PC-9 (cell line): ENCODE data around the gene C1QTNF1. TPM values are rescaled to one million over a fixed set of nuclear protein-coding genes. Genes with fewer than 3 reads are reported as not detected.

Source experiments
- BruUV-seq: library from RNA; stranded (reverse); fragments of 400-500 nt; replicated peaks from 2 replicates; lab custom pipeline; 2021; lab: Mats Ljungman, UMichigan
- CTCF ChIA-PET: fragments of 300-600 bp; sonication (Branson Sonifier 250); formaldehyde crosslinking; loops from one replicate; lab custom pipeline; 2022; ENCODE audit warnings: antibody characterized with exemption; lab: Charles Lee
- POLR2A ChIA-PET: fragments of 300-600 bp; sonication (Branson Sonifier 250); formaldehyde crosslinking; loops from one replicate; lab custom pipeline; 2022; ENCODE audit warnings: antibody characterized with exemption; ENCODE audit not compliant: unreplicated experiment; lab: Charles Lee
- DNase-seq, 2 experiments: peaks; one replicate each; pipeline versions ENCODE4 v3.0.0 to v3.0.0-alpha.2; 2015 to 2022; ENCODE audit warnings: mixed read lengths in 1 of 2
- H2AFZ ChIP-seq: fragments of 200-600 bp; sonication (generic); 2 replicates; pipeline ENCODE4 v1.8.1; 2017; ENCODE audit warnings: antibody characterized with exemption
- H3F3A ChIP-seq: fragments of 200-600 bp; sonication (generic); 2 replicates; pipeline ENCODE4 v1.8.1; 2017; ENCODE audit warnings: antibody characterized with exemption, mild to moderate bottlenecking, low read depth; ENCODE audit not compliant: insufficient read depth
- H3K27ac ChIP-seq: fragments of 200-600 bp; sonication (generic); 2 replicates; pipeline ENCODE4 v1.6.1; 2016; ENCODE audit warnings: mixed run types
- H3K27me3 ChIP-seq: fragments of 200-600 bp; sonication (generic); 2 replicates; pipeline ENCODE4 v1.6.1; 2016; ENCODE audit warnings: low read depth, mixed run types; ENCODE audit not compliant: insufficient read depth
- H3K36me3 ChIP-seq: fragments of 200-600 bp; sonication (generic); 2 replicates; pipeline ENCODE4 v1.6.1; 2016; ENCODE audit warnings: low read depth, mixed run types
- H3K4me1 ChIP-seq: fragments of 200-600 bp; sonication (generic); replicated peaks from 2 replicates; pipeline ENCODE4 v1.6.1; 2016; ENCODE audit warnings: mixed run types; ENCODE audit not compliant: insufficient read depth
- H3K4me2 ChIP-seq: fragments of 200-600 bp; sonication (generic); 2 replicates; pipeline ENCODE4 v1.6.1; 2017; ENCODE audit warnings: mixed run types
- H3K4me3 ChIP-seq: fragments of 200-600 bp; sonication (generic); 2 replicates; pipeline ENCODE4 v1.6.1; 2016; ENCODE audit warnings: mixed run types
- H3K79me2 ChIP-seq: fragments of 200-600 bp; sonication (generic); 2 replicates; pipeline ENCODE4 v1.6.1; 2017; ENCODE audit warnings: low read depth, mixed run types
- H3K9me2 ChIP-seq: fragments of 200-600 bp; sonication (generic); 2 replicates; pipeline ENCODE4 v1.8.1; 2017; ENCODE audit warnings: mild to moderate bottlenecking; ENCODE audit not compliant: insufficient read depth
- H3K9me3 ChIP-seq: fragments of 200-600 bp; sonication (generic); 2 replicates; pipeline ENCODE4 v1.8.1; 2016; ENCODE audit warnings: low read depth; ENCODE audit not compliant: insufficient read depth
- H4K20me1 ChIP-seq: fragments of 200-600 bp; sonication (generic); 2 replicates; pipeline ENCODE4 v1.8.1; 2017; ENCODE audit not compliant: insufficient read depth
- EZH2 ChIP-seq: fragments of 200-600 bp; sonication (generic); IDR thresholded peaks from 2 replicates; pipeline ENCODE4 v1.8.0; 2017; ENCODE audit warnings: antibody characterized with exemption, low read depth
- intact Hi-C: fragments of 100-400 bp; cut with micrococcal nuclease; formaldehyde crosslinking; loops from one replicate; pipeline ENCODE4 v1.10.0; 2022; ENCODE audit not compliant: unreplicated experiment
- total RNA-seq: library from RNA; stranded (reverse); gene quantifications from 2 replicates; pipeline ENCODE4 v1.2.3, GENCODE V29; 2021
- TF ChIP-seq, protein P1 (sequence below): fragments of 200-600 bp; sonication (generic); conservative IDR thresholded peaks from 2 replicates; pipeline ENCODE4 v1.6.1; 2017; ENCODE audit warnings: mixed run types, antibody characterized with exemption, mild to moderate bottlenecking, moderate library complexity

The C1QTNF1 gene
- total RNA-seq, 1 experiment from 2014 or later: 3.4 TPM

- Histone ChIP-seq H3F3A (peaks cover 8% of the 10 kb centered on the region; the same call in 1 of the 2 replicates), H4K20me1 (no peaks in the 10 kb centered on the region), H3K4me2 (no peak overlapping the region), H3K36me3 (no peaks in the 10 kb centered on the region), H3K9me3 (no peaks in the 10 kb centered on the region), H3K79me2 (no peaks in the 10 kb centered on the region), H3K4me3 (no peak overlapping the region), H3K27me3 (no peaks in the 10 kb centered on the region), H2AFZ (no peak overlapping the region), H3K27ac (no peak overlapping the region), H3K4me1 (peaks cover 25% of the 10 kb centered on the region), H3K9me2 (no peaks in the 10 kb centered on the region)
- DNase-seq: no peak
- POLR2A ChIA-PET: no interaction called here
- BruUV-seq: no TSS peak
- CTCF ChIA-PET: no interaction called here
- TF ChIP-seq, protein P1, sequence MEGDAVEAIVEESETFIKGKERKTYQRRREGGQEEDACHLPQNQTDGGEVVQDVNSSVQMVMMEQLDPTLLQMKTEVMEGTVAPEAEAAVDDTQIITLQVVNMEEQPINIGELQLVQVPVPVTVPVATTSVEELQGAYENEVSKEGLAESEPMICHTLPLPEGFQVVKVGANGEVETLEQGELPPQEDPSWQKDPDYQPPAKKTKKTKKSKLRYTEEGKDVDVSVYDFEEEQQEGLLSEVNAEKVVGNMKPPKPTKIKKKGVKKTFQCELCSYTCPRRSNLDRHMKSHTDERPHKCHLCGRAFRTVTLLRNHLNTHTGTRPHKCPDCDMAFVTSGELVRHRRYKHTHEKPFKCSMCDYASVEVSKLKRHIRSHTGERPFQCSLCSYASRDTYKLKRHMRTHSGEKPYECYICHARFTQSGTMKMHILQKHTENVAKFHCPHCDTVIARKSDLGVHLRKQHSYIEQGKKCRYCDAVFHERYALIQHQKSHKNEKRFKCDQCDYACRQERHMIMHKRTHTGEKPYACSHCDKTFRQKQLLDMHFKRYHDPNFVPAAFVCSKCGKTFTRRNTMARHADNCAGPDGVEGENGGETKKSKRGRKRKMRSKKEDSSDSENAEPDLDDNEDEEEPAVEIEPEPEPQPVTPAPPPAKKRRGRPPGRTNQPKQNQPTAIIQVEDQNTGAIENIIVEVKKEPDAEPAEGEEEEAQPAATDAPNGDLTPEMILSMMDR: no peak
- no peak for TF ChIP-seq EZH2
- intact Hi-C loops: no loop called here
Measured at GRCh38 chr17:79031996-79032875, 8.3 kb downstream of the C1QTNF1 start.

DNA sequence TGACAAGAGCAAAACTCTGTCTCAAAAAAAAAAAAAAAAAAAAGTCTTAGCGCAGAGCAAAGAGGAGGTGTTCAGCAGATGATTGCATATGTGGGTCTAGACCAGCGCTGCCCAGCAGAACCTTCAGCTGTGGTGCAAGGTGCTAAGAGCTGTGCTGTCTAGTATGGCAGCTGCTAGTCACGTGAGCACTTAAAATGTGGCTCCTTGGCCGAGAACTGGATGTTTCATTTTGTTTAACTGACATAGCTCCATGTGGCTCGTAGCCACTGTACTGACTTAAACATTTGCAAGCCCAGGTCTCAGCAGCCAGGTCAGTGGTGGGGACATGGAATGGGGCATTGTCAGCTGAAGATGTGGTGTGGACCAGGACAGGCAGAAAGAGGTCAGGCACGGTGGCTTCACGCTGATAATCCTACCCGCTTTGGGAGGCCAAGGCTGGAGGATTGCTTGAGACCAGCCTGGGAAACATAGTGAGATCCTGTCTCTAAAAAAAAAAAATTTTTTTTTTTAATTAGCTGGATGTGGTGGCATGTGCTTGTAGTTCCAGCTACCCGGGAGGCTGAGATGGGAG, 9.2 kb downstream of the C1QTNF1 start:
- Histone ChIP-seq H3K27me3 (no peaks in the 10 kb centered on the region), H3K4me2 (no peak overlapping the region), H3K27ac (no peak overlapping the region), H3K9me3 (no peaks in the 10 kb centered on the region), H3K36me3 (no peaks in the 10 kb centered on the region), H3F3A (peaks cover 9% of the 10 kb centered on the region), H3K4me1 (peaks cover 17% of the 10 kb centered on the region), H3K79me2 (no peaks in the 10 kb centered on the region), H3K9me2 (no peaks in the 10 kb centered on the region), H4K20me1 (no peaks in the 10 kb centered on the region), H3K4me3 (no peak overlapping the region), H2AFZ (no peak overlapping the region)
- CTCF ChIA-PET: interaction anchor here (0.6 kb wide), 1 partner anchor 61 kb away, joined by 3 read pairs; no protein-coding TSS in a partner anchor
- TF ChIP-seq, protein P1: no peak
- no peak for TF ChIP-seq EZH2
- no peak for DNase-seq
- POLR2A ChIA-PET: no interaction called here
- no TSS peak for BruUV-seq
- intact Hi-C loops: no loop called here

GRCh38 chr17:79033741-79034501, 10.0 kb downstream of the C1QTNF1 start:
- TF ChIP-seq, protein P1: no peak
- TF ChIP-seq EZH2: no peak
- no peak for DNase-seq
- no peaks in the 10 kb centered on the region for H3K9me2 ChIP-seq
- BruUV-seq: no TSS peak
- H2AFZ ChIP-seq: no peak overlapping the region
- ChIA-PET CTCF (interaction anchor here (0.6 kb wide), 1 partner anchor 60 kb away, joined by 3 read pairs; no protein-coding TSS in a partner anchor), POLR2A (no interaction called here)
- H3K27me3 ChIP-seq: no peaks in the 10 kb centered on the region
- intact Hi-C loops: no loop called here
- no peak overlapping the region for H3K4me3 ChIP-seq
- H3K9me3 ChIP-seq: no peaks in the 10 kb centered on the region
- peaks cover 9% of the 10 kb centered on the region for H3F3A ChIP-seq
- no peaks in the 10 kb centered on the region for H3K36me3 ChIP-seq
- no peaks in the 10 kb centered on the region for H3K79me2 ChIP-seq
- no peaks in the 10 kb centered on the region for H4K20me1 ChIP-seq
- no peak overlapping the region for H3K4me2 ChIP-seq
- peaks cover 23% of the 10 kb centered on the region for H3K4me1 ChIP-seq
- no peak overlapping the region for H3K27ac ChIP-seq
